Stimulated activated CD4-positive, alpha-beta T cell treated with anti-CD3 and anti-CD28 coated beads, Interleukin-1b, Interleukin-23, amount 100 ng/mL, for 4 hours (primary cell): ENCODE measurements around the gene VANGL1.

Experiments
- DNase-seq, 2 donors: peaks; one replicate each; pipeline ENCODE4 v3.0.0-alpha.2; 2020; ENCODE audit warnings: low read depth in 2 of 2

The VANGL1 gene

DNA sequence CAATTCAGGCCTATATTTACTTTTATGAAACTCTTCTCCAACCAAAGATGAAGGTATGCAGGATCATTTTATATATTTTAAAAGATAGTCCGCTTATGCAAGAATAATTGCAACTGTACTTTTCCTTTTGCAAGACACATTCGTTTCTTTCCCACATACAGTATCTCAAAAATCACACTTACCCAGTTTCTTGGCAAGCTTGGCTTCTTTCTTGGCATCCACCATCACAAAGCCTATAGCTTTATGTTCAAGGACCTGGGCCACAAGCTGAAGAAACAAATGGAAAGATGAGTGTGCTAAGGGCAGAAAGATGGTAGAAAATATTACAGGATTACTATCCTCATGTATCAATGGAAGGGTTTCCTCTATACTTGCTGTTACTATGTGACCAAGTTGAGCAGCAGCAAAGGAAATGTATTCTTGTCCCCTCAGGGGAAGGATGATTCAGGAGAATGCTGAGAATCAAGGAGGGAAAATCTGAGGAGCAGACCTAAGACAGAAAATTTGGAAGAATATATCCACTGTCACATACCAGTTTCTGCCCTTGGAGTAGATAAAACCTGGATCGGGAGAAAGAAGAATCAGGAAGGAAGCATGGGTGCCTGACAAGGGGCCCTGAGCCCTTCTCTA lies 103.0 kb downstream of the VANGL1 start:
- DNase-seq: no peak

DNA sequence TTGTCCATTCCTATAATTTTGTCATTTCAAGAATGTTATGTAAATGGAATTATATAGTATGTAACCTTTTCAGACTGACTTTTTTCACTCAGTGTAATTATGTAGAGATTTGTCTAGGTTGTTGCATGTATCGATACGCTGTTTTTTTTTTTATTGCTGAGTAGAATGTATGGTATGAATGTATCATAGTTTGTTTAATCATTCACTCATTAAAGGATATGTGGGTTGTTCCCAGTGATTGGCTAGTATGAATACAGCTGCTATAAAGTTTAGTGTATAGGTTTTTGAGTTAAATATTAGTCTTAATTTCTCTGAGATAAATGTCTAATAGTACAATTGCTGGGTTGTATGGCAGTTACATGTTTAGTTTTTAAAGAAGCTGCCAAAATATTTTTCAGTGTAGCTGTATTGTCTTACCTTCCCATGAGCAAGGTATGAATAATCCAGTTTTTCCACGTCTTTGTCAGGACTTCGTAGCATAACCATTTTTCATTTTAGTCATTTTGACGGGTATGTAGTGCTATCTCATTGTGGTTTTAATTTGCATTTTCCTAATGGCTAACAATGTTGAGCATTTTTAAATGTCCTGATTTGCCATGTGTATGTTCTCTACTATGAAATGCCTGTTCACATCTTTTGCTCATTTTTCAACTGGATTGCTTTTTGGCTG lies 104.4 kb downstream of the VANGL1 start:
- no peak for DNase-seq
